Measurements from ENCODE around the gene MXI1.

DNA sequence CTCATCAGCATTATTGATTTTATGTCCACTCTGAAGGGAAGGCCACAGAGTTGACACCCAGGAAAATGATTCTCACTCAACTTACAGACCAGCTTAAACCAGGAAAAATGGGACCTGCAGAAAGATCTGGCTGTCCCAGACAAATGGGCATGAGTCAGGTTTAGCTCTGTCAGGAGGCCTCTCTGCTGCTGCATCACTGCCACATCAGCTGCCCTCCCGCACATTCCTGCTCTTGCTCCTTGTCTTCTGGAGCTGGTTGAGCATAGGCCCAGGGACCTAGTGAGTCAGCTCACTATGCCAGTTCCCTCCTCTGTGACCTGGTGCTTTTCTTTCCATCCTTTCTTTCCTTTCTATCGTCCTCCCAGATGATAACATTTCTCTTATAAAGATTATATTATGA is 116.1 kb downstream of the MXI1 start:
- no peak for TF ChIP-seq POLR2A (IDR thresholded peaks at IDR 0.05)
- TF ChIP-seq, protein P1, sequence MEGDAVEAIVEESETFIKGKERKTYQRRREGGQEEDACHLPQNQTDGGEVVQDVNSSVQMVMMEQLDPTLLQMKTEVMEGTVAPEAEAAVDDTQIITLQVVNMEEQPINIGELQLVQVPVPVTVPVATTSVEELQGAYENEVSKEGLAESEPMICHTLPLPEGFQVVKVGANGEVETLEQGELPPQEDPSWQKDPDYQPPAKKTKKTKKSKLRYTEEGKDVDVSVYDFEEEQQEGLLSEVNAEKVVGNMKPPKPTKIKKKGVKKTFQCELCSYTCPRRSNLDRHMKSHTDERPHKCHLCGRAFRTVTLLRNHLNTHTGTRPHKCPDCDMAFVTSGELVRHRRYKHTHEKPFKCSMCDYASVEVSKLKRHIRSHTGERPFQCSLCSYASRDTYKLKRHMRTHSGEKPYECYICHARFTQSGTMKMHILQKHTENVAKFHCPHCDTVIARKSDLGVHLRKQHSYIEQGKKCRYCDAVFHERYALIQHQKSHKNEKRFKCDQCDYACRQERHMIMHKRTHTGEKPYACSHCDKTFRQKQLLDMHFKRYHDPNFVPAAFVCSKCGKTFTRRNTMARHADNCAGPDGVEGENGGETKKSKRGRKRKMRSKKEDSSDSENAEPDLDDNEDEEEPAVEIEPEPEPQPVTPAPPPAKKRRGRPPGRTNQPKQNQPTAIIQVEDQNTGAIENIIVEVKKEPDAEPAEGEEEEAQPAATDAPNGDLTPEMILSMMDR (IDR thresholded peaks at IDR 0.05) = no peak
